Glomerular visceral epithelial cell (primary cell): ENCODE results near the gene AFG1L.
"Not testable (repeated sequence)": the region's sequence is repeated elsewhere in the genome, so short reads cannot be mapped to it uniquely, and the experiment has no call there.

Source experiments
- DNase-seq: peaks from one replicate; pipeline ENCODE4 v3.0.0-alpha.2; 2016; ENCODE audit errors: extremely low spot score

Gene AFG1L

GRCh38 chr6:108518714-108519576 is 224.1 kb downstream of the AFG1L start:
- DNase-seq: peak; percentile 13

GRCh38 chr6:108521616-108522107 is 226.8 kb downstream of the AFG1L start:
- no peak for DNase-seq

DNA sequence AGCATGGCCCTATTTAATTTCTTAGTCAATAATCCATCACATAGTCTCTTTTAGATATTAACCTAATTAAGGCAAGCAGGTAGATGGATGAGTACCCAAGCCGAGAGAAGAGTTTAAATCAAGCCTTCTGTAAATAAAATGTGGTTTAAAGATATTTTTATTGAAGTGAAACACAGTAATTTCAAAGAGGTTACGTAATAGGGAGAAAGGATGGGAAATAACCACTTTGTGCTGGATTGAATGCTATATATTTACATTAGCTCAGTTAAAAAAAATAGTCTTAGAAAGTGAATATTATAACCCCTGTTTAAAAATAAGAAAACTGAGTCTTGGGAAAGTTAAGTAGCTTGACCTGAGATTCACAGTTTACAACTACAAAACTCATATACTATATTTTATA is 228.8 kb downstream of the AFG1L start:
- no peak for DNase-seq

DNA sequence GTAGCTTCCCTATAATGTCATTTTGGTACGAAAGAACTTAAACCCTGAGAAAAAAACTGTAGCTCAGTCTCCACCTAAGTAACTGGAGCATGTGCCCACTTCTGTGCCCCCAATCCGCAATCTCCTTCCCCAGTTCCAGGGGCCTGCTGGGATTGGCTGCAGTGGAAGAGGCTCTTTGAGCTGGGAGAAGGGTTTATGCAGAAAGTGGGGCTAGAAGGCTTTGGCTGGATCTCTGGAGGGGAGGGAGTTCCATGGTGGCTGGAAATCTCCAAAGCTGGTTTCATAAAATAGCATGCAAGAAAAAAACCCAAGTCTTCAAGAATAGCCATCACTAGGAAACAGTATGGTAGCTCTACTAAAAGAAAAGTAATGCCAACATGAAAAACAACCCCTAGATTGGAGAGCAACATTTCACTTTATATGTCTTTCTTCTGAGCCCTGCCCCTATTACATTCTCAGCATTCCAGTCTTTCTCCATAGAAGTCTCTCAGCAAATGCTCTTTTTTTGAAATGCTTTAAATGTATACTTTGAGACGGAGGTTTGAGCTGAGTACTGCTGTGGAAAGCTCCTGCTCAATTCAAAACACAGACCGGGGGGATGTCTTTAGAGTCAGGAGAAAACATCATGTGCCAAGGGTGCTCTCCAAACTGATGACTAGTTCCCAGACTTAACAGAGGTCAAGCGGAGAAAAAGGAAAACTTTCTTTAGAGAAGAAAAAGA is 229.8 kb downstream of the AFG1L start:
- no peak for DNase-seq

DNA sequence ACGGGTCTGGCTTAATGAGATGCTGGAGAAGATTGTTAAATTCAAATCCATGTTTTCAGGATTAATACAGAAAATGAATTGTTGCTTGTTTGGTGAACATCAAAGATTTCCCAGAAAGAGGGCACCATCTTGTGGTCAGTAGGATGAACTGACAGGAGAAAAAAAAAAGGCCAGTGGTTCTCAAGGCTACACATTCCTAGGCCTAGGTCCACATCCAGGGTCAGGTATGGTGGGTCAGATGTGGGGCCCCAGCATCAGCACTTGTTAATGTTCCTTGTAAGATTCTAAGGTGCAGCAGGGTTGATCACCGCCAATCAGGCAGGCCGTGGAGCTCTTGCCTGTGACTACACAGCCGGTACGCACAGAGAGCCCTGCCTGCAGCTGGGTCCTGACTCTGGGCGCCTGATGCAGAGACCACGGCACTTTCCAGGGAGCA is 231.9 kb downstream of the AFG1L start:
- DNase-seq: peak; percentile 51

GRCh38 chr6:108528878-108529277 is 234.0 kb downstream of the AFG1L start:
- DNase-seq: no peak

GRCh38 chr6:108531332-108531731 is 236.5 kb downstream of the AFG1L start:
- no peak for DNase-seq

DNA sequence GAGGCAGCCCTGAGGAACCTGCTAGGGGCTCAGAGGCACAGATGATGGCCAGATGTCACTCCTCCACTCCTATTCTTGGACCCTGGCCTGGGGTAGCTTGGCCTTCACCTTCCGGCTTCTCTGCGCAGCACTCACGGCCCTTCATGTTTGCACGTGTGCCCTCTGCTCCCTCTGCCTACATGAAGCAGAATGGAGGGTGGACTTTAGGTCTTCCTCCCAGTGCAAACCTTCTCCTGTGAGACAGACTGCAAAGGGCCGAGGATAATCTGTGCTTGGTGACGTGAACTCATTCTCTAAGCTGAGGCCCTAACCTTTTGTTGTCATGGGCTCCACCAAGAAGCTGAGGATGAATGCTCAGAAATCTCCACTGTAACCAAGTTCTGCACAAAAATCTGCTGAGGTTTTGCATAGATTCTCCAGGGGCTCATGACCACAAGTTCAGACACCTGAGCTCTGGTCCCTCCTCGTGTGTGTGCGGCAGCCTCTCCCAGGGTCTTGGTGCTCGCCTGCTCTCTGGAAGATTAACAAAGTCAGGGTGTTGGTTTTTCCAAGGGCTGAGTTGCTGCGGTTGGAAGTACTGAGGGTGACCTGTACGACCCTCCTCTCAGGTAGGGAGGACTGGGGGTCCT is 240.4 kb downstream of the AFG1L start:
- DNase-seq: no peak

- not testable (repeated sequence) for DNase-seq
Observed at GRCh38 chr6:108535920-108536535, 241.2 kb downstream of the AFG1L start.

DNA sequence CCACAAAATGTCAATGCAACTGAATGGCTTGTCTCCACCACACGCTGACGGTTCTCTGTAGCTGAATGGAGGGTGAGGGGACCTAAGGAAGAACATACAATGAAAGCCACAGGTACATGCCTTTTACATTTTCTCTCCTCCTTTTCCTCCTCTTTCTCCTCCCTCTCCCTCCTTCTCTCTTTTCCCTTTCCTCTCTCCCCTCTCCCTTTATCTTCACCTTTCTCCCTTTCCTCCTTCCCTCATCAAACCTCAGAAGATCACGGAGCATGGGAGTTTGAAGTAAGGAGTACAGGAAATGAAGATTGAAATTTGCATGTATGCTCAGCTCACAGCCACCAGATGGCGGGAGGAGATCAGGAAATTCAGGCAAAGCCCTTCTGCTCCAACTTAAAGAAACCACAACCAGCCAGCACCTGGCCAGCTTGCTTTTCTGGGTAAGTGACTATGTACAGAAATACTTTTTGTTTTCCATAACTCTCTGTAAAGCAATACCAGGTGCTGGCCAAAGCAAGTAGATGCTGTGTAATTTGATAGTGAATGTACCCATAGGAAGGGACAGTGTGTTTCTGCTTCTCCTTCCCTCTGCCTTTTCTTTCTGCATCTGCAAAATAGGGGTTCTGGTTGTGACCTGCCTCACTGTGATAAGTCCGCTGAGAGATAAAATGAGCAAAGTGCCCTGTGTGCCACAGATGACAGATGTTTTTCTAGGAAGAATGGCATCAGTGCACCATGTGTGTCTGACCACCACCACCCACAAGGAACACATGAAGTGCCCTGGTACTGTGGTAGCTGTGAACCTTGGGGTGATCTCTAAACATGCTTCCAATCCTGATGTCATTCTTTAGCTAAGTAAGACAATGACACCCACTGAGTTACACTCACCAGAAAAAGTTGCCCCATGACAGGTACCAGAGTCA is 247.2 kb downstream of the AFG1L start:
- peak; percentile 80 for DNase-seq

GRCh38 chr6:108543175-108543940 is 248.5 kb downstream of the AFG1L start:
- no peak for DNase-seq

- DNase-seq: no peak
Observed at GRCh38 chr6:108544606-108545005, 249.8 kb downstream of the AFG1L start.

DNA sequence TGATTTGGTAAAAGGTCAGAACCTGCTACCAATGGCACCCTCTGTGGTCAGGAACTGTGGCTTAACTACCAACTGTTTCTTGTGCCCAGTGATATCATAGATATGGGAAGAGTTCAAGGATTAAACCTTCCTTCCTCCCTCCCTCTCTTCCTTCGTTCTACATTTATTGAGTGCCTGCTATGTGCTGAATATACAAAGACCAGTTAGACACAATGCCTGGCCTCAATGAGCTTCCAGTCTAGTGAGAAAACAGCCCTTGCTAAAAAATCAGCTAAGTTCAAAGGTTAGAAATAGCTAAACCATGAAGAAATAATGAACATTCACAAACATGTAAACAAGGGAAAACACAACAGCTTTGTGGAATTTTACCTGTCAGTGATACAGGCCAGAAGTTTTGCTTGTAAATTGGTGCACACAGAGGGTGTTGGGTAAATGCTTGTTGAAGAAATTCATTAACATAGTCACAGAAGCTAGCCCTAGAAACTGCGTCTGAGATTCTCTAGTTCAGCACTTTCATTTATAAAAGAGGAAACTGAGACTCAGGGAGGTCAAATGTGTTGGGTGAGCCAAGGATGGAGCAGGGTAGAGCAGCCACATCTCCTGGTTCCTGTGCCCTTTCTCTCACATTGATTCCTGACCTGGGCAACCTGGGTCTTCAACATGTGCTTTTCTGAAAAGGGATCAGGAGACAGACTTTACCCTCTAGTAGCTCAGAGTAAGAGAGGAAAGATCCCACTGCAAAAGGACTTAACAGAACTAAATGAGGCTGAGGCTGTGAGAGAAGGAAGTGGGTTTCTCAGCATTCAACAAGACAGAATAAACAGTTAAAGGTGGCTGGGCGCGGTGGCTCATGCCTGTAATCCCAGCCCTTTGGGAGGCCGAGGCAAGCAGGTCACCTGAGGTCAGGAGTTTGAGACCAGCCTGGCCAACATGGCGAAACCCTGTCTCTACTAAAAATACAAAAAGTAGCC is 251.5 kb downstream of the AFG1L start:
- no peak for DNase-seq

- no peak for DNase-seq
Observed at GRCh38 chr6:108549241-108549640, 254.4 kb downstream of the AFG1L start.

- DNase-seq: no peak
Observed at GRCh38 chr6:108549741-108550140, 254.9 kb downstream of the AFG1L start.

- DNase-seq: no peak
Observed at GRCh38 chr6:108550256-108550655, 255.4 kb downstream of the AFG1L start.

GRCh38 chr6:108555399-108556052 is 260.7 kb downstream of the AFG1L start:
- no peak for DNase-seq

- no peak for DNase-seq
Observed at GRCh38 chr6:108556250-108556649, 261.4 kb downstream of the AFG1L start.
